AML-193 (cell line): ENCODE results near the gene ADD1.

Experiments
- DNase-seq, 2 experiments: peaks; one replicate each; lab custom pipeline; 2025; lab: John Stamatoyannopoulos, UW

ADD1 gene, protein sequence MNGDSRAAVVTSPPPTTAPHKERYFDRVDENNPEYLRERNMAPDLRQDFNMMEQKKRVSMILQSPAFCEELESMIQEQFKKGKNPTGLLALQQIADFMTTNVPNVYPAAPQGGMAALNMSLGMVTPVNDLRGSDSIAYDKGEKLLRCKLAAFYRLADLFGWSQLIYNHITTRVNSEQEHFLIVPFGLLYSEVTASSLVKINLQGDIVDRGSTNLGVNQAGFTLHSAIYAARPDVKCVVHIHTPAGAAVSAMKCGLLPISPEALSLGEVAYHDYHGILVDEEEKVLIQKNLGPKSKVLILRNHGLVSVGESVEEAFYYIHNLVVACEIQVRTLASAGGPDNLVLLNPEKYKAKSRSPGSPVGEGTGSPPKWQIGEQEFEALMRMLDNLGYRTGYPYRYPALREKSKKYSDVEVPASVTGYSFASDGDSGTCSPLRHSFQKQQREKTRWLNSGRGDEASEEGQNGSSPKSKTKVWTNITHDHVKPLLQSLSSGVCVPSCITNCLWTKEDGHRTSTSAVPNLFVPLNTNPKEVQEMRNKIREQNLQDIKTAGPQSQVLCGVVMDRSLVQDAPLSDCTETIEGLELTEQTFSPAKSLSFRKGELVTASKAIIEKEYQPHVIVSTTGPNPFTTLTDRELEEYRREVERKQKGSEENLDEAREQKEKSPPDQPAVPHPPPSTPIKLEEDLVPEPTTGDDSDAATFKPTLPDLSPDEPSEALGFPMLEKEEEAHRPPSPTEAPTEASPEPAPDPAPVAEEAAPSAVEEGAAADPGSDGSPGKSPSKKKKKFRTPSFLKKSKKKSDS

DNA sequence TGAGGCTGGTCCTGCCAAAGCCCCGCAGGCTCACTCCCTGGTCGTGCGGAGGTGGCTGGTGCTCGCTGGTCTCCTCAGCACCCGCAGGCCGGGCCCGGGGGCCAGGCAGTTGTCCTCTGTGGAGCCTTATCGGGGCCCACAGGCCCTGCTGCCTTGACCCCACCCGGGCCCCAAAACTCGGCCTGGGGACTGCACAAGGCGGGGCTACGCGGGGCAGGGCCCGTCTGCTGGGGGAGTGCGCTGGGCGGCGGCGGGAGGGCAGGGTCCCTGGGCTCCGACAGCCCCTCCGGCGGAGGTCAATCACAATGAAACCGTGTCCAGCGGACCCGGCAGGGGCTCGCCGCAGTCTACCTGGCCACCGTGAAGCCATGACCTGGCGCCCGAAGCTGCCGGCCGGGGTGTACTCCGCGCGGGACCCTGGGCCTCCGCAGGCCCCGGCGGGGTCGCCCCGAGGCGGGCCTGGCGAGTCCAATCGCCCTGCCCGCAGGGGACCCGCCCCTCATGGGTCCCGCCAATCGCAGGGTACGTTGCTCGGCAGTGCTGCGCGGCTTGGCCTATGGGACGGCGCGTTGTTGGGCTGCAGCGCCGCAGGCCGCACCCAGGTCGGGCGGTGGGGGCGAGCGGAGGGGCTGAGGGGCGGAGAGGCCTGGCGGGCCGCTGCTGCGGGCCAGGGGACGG lies at the start of gene ADD1:
Gene ADD1 (plus strand): TSS at position 582 of the 678 bp plus-strand sequence. CDS start 32,072 bp downstream, outside the sequence.
- DNase-seq: peak; percentile 70 to 74

DNA sequence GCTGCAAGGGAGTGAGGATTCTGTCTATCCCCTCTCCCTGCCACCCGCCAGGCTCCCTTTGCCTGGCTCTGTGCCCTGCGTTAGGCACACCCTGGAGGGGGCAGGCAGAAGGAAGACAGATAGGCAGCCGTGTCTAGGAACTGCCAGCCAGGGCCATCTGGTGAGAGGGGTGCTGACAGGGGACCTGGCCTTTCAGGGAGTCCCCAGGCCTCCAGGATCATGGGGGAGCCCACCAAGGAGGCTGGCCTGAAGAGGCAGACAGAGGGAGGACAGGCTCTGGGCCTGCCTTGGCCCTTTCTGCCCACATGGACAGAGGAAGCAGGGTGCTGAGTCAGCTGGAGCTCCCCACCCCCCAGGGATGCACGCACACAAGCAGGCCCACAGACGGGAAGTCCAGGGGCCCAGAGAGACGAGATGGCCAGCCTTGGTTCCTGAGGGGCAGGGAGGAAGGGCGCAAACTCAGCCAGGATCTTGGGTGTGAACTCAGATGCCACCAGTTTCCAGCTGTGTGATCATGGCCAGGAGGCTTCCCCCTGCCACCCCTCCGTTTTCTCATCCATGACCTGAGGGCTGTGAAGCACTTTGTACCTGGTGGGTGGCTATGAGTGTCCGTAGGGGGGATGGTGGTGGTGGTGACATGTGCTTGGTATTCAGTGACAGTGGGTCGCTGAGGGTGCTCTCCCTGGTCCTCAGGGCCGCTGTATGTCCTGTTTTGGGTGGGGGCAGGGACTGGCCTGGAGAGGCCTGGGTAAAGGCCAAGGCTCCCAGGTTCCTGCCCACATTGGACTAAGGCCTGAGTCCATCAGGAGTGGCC lies 49.0 kb upstream of the ADD1 start:
- DNase-seq: peak; percentile 44 to 55

DNA sequence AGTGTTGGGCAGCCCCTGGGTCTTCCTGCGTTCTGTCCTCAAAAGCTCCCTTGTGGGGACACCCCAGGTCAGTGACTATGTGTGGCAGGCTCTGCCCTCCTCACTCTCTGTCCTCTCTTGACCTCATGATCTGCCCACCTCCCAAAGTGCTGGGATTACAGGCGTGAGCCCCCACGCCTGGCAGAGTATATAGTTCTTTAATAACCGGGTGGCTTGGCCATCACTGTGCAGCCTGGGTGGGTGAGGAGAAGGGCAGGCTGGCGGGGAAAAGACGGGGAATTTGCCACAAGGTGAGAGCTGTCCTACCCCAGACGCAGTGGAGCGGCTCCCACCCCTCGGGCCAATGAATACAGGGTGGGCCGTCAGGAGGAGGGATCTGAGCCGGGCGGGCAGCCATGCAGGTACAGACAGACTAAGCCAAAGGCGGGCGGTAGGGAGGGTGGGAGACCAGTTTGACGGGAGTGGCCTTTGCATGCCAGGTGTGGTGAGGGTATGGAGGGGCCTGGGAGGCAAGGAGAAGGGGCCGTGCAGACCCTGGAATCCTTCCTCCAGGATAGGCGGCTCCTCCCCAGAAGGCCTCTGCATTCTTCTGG lies 48.2 kb upstream of the ADD1 start:
- no peak for DNase-seq

DNA sequence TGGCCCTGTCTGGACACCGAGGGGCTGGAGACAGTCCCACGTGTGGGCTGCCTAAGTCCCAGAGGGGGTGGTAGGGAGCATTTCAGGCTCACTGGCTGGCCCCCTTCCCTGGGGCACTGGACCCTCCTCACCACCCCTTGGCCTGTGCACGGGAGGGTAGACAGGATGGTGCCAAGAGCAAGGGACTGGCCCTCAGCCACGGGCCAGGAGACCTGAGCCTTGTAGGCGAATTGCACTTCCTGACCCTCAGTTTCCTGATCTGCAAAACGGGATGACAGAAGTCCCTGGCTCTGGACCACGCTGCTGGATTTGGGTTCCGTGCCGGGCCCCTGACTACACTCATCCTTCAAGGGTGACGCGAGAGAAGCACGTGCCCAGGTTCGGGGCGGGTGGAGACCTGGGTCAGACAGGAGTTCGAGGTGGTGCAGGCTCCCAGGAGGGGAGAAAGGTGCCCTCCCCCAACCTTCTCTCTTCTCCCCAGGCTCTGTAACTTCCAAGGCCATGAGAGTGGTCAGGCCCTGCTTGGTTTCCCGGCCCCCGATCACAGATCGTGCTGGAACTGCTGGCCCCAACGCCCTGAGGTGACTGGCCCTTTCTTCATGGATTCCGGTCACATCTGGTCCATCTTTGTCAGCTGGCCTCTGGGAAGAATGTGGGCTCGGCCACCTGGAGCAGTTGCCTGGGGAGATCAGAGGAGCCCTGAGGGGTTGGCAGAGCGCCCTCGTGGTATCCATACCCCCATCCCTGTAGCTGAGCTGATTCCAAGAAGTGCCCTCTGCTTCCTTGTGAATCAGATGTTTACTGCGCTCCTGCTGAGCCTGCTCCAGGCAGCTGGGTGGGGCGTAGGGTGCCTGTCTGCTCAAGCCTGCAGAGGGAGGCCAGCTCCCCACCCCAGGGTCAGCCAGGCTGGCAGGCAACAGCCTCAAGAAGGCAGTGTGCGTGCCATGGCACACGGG lies 47.5 kb upstream of the ADD1 start:
- no peak for DNase-seq

DNA sequence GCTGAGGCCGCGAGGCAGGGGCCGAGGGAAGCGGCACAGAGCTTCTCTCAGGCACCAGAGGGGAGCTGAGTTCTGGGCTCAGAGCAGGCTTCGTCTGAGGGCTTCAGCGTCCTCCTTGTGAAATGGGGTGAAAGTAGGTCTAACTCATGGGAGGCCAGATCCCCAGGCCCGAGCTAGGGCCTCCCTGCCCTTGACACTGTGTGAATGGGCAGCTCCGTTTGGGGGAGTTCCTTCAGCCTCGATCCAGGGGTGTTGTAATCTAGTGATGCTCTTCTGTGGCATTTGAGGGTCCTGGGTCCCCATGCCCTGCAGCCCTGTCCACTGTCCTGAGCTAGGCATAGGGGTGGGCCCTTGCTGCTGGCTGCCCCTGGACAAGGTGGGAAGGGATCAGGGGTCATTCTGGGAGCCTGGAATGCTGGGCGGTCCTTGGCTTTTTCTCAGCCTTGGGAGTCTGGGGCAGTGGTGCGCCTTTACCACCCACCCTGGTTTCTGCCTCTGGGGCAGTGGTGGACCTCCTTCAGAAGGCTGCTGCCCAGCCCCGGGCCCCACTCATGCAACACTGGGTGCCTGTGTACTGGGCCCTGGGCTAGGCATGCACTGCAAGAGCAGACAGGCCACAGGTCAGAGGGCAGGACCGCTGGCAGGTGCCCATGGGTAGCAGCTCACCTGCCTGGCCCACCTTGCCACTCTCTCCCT lies 46.6 kb upstream of the ADD1 start:
- no peak for DNase-seq

DNA sequence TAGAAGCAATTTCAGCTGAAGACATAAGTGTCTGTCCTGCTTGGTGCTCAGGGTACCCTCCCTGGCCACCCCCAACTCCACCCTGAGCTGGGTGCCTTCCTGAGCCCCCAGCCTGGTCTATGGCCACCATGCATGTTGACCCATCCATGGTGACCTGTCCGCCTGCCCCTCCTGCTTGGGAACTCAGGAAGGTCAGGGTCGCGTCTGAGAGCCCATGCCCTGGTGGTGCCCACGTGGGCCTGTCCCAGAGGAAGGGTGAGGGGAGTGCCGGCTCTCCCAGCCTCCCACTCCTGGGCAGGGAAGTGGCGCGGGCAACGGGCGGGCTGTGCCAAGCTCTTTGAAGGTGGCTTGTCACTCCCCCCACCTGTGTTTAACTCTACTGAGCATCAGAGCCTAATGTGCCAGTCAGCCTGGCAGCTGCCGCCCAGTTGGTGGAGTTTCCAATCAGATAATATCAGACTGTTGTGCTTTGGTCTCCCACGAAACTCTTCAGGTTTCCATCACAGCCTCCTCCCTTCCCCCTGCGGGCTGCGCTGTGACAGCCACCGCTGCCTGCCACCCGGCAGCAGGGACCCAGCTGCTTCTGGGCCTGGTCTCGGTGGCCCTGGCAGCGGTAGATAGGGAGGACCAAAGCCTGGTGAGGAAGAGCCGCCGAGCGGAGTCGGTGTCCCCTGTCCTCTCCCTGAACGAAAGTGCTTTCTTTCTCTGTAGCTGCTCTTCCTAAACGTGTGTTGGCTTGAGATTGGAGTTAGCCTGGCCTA lies 45.9 kb upstream of the ADD1 start:
- no peak for DNase-seq

DNA sequence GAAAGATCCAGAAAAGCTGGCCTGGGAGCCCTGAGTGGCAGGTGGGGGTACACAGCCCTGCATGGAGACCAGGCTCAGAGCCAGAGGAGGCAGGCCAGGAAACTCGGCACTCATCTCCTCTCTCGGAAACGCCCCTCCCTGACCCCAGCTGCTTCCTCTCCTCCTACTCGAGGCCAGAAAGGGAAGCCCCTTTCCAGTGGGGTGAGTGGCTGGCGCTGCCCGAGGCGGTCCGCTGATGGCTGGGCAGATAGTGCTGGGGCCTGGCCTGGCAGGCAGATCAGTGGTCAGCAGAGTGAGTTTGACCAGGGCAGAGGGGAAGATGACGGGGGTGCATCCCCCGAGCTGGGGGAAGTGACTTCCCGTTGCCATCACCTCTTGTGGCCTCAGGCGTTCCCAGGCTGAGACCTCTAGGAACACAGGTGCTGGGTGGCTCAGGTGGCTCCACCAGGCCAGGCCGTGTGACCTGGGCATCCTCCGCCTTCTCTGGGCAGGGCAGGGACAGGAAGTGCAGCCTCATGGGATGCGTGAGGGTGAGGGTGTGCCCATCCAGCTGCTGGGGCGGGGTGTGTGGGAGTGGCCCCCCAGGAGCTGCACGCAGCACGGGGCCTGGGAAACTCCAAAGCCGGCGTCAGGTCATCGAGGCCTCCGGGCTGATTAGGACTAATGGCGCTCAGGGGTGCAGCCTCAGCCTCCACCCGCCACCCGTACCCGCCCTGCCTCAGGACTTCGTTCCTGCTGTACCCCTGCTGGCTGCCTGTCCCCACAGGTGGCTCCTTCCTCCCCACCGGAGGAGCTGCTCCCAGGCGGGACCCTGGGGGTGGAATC lies 45.0 kb upstream of the ADD1 start:
- DNase-seq: peak; percentile 81 to 83

DNA sequence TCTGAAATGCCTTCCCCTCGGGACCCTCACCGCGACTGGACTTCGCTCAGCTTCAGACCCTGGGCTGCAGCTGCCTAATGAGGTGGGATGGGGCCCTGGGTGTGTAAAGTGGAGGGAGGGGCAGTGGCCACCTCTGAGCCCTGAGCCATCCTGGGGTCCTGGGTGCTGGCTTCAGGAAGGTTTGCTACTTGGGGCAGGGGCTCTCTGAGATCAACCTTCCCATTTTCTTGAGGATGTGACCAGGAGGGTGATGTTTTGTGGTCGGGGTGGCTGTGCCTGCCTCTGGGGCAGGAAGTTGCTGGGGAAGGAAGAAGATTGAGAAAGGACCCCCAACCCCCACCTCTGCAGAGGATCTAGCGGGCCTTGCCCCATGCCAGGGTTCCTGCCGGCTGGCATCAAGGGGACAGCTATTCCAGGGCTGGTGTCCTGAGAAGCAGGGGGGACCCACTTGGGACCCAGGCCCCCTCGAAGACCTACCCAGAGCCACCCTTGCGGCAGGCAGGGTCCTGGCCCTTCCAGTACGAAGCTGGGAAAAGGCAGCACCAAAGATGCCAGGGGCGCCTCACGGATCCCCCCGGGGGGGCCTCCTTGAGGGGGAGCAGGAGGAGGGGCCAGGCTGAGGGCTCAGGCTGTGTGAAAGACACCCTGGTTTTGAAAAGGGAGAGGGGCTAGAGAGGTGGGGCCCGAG lies 44.3 kb upstream of the ADD1 start:
- DNase-seq: peak; percentile 64 to 77

DNA sequence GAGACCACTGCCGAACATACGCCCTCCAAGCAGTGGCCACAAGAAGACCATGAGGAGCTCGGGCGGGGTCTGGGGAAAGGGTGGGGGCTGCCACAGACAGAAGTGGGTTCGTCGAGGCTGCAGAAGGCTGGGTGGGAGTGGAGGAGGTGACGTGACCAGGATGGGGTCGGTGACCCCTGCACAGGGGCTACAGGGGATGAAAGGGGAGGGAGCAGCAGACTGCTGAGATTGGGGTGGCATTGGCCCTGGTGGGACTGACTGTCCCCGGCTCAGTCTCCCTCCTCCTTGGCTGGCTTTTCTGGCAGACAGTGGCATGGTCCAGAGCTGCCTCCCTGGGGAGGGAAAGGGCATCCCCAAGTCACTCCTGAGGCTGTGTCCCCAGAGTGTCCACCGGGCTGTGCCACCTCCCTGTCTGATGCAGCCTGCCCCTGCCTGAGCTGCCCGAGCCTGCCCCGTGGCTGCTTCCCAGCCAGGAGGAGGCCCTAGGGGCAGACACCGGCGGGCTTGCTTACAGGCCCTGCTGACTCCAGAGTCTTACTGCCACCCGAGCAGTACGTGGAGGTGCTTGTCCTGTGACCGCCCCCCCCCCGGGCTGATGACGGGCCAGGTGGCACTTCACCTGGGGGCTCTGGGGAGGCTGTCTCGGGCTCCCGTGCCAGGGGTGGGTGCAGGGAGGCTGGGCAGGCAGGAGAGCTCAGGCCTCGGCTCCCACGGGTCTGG lies 43.5 kb upstream of the ADD1 start:
- DNase-seq: no peak

DNA sequence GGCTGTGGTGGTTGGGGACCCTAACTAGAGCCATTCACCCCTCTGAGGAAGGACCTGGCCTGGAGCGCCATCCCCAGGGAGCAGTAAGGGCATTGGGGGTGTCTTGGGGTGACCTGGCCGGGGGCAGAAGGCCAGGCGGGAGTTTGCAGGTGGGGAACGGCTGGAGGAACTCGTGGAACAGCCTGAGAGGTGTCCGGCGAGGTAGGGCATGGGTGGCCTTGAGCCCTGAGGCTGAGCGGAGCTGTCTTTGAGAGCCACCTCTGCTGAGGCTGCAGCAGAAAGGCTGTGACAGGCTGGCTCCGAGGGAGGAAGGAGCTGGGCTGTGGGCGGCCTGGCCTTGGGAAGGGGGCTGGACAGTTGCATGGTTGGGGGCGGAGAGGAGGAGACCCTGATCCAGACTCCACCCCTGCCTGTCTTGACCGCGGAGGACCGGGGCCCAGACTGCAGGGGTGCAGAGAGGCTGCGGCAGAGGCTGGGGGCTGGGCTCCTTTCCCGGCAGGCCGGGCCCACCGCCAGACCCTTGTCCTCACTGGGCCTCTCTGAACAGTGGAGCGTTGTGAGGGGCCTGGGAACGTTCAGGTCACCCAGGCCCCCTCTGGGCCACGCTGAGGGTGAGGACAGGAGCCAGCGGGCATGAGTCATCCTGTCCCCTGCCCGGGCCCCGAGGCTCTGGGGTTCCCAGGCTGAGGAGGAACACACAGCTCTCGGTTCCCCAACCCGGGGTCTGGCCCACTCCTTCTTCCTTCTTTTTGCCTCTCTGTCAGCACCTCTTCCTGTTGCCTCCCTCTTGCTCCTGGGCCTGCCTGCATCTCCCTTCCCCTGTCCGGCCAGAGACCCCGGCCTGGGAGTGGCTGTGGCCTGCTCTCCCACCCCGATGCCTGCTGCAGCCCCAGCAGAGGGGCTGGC lies 42.7 kb upstream of the ADD1 start:
- peak; percentile 81 to 83 for DNase-seq

DNA sequence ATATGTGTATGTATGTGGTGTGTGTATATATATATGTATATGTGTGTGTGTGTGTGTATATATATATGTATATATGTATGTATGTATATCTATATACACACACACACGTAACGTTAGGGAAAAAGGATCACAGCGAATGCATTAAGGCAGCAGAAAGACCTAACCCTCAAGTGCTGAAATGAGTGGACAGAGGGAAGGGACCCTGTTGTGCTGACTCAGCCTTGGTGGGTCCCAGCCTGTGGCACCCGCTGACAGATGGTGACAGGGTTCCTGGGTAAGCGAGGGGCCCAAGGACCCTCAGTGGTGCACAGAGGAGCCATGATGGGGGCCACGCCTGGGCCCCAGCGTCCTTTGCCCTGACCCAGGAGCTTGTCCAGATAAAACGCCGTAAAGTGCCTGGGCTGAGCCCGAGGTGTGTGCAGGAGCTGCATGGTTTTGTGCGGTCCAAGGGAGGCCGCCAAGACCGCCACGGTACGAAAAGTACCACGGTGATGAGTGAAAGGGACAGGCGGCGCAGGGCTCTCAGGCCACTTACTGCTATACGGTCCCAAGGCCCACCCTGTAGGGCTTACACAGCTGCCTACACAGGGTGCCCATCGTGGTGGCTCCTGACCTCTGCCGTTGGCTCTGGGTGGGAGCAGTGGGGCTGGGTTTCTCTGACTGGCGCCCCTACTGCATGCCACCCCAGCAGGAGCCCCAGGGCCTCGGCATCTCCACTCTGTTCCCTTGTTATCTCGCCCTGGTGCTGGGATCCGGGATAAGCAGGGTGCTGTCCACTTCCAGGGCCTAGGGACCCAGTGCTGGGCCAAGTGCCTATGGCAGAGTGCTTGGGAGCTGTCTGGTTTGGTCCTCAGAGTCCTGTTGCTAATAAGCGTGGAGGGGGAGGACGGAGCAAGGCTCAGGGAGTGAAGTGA lies 40.8 kb upstream of the ADD1 start:
- DNase-seq: no peak

DNA sequence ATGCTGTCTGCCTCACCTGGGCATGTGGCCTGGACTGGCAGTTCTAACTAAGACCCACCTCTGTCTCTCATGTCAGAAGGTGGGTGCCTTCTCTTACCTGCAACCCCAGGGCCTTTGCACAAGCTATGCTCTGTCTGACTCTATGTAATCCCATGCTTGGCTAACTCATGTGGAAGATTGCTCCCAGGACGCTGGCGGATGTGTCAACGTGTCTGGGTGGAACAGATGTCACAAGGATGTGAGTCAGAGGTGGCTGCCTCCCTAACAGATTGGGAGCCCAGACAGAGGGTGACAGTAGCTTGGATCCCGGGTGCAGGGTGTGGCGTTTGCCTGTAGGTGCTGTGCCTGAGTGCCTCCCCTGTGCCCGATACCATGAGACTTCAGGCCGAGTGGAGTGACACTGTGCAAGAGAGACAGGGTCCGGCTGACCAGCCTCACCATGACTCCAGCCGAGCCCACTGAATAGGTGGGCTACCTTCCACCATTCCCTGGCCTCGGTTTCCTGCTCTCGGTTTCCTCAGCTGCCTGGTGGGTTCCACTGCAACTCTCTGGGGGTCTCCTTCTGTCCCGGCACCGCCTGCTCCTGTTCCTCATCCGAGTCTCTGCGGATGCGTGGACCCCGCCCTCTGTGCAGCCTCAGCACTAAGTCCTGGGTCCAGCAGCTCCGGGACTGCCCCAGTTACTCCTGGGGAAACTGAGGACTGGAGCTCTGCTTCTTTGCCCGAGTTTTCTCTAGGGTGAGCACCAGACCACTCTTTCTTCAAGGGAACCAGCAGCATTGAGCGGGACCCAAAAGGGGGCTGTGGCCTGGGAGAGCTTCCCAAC lies 39.8 kb upstream of the ADD1 start:
- no peak for DNase-seq

DNA sequence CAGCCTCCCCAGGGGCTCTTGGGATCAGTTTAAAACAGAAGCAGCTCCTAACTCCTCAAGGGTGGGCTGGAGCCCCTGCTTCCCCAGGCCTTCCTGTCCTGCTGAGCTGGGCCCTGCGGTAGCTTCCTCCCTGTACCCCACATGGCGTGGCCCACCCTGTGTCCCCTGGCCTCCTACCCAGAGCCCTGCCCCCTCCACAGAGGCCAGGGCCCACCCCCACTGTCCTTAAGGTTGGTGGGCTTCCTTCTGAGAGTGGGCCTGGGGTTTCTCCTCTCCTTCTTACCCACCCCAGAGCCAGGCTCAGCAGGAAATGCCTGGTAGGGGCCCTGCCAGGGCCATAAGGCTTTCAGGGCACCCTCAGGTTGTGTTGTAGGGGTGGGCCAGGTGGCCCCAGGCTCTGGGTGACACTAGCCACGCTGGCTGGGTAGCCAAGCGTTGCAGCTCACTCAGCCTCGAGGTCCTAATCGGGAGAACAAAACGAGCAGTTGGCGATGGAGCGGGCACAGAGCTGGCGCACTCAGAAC lies 39.1 kb upstream of the ADD1 start:
- DNase-seq: no peak
